SJSA1 (cell line): Measurements from ENCODE around the gene PRKCB. TPM values are rescaled to one million over a fixed set of nuclear protein-coding genes. Genes with fewer than 3 reads are reported as not detected.
"Not testable (repeated sequence)": the region's sequence is repeated elsewhere in the genome, so short reads cannot be mapped to it uniquely, and the experiment has no call there.

Source experiments
- DNase-seq, 2 experiments: peaks; one replicate each; pipeline ENCODE4 v3.0.0-alpha.2; 2015 to 2020; ENCODE audit warnings: low spot score in 2 of 2, low read depth in 1 of 2
- H3K27ac ChIP-seq: fragments of 250-450 bp; sonication (Bioruptor Pico); 2 replicates; pipeline ENCODE4 v1.5.1; 2020; ENCODE audit warnings: mild to moderate bottlenecking, moderate library complexity
- H3K27me3 ChIP-seq: fragments of 250-450 bp; sonication (Bioruptor Pico); replicated peaks from 2 replicates; pipeline ENCODE4 v1.5.1; 2020; ENCODE audit warnings: mild to moderate bottlenecking, moderate library complexity
- H3K36me3 ChIP-seq: fragments of 250-450 bp; sonication (Bioruptor Pico); 2 replicates; pipeline ENCODE4 v1.5.1; 2020; ENCODE audit warnings: mild to moderate bottlenecking
- H3K4me1 ChIP-seq: fragments of 250-450 bp; sonication (Bioruptor Pico); replicated peaks from 2 replicates; pipeline ENCODE4 v1.6.1; 2021; ENCODE audit warnings: mild to moderate bottlenecking
- H3K4me3 ChIP-seq: fragments of 250-450 bp; sonication (Bioruptor Pico); 2 replicates; pipeline ENCODE4 v1.5.1; 2020; ENCODE audit warnings: mild to moderate bottlenecking
- H3K9me3 ChIP-seq: fragments of 250-450 bp; sonication (Bioruptor Pico); replicated peaks from 2 replicates; pipeline ENCODE4 v1.5.1; 2020; ENCODE audit warnings: mild to moderate bottlenecking
- total RNA-seq: library from RNA; depleted of rRNA; stranded (reverse); fragments of >200 nt; shearing (Covaris generic); gene quantifications from 2 replicates; pipeline ENCODE4 v1.2.3, GENCODE V29; 2014

PRKCB gene
- total RNA-seq, 1 experiment from 2014 or later, result 4.2 TPM

DNA sequence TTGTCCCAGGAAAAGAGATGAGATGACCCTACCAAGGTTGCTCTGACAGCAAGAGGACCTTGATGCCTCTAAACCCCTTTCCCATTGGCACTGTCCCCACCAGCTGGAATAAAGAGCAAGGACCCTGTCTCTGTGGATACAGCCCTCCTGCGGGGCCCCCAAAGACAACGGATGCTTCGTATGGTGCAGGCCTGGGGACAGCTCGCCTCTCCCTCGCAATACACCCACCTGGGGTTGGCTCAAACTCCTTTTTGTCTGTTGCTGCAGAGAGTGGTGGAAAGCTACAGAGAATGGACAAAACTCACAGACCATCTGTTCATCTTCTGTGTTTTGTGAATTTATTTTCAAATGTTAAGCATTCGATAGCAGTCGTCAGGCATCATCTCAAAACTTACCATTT lies 392.7 kb downstream of the PRKCB start:
- Histone ChIP-seq H3K36me3 (no peaks in the 10 kb centered on the region), H3K4me3 (no peak overlapping the region), H3K9me3 (no peaks in the 10 kb centered on the region), H3K4me1 (no peaks in the 10 kb centered on the region), H3K27me3 (peaks cover 3% of the 10 kb centered on the region; the same call in 1 of the 2 replicates), H3K27ac (no peak overlapping the region)
- no peak for DNase-seq

- Histone ChIP-seq H3K27ac (no peak overlapping the region), H3K36me3 (no peaks in the 10 kb centered on the region), H3K4me1 (no peaks in the 10 kb centered on the region), H3K27me3 (peaks cover 3% of the 10 kb centered on the region; the same call in 1 of the 2 replicates), H3K4me3 (no peak overlapping the region), H3K9me3 (no peaks in the 10 kb centered on the region)
- no peak for DNase-seq
These were observed 397.2 kb downstream of the PRKCB start for GRCh38 chr16:24232936-24233335.

GRCh38 chr16:24234737-24235136 lies 399.0 kb downstream of the PRKCB start:
- no peak overlapping the region for H3K4me3 ChIP-seq
- H3K27ac ChIP-seq, result no peak overlapping the region
- no peaks in the 10 kb centered on the region for H3K36me3 ChIP-seq
- no peaks in the 10 kb centered on the region for H3K4me1 ChIP-seq
- 0 out of 2 replicates have a peak, but pooled peaks cover 2% of the 10 kb centered on the region for H3K9me3 ChIP-seq
- peaks cover 3% of the 10 kb centered on the region; the same call in 1 of the 2 replicates for H3K27me3 ChIP-seq
- no peak for DNase-seq

- no peaks in the 10 kb centered on the region for H3K4me1 ChIP-seq
- no peak overlapping the region for H3K4me3 ChIP-seq
- no peak overlapping the region for H3K27ac ChIP-seq
- no peaks in the 10 kb centered on the region; the same call in 1 of the 2 replicates for H3K27me3 ChIP-seq
- no peak for DNase-seq
- H3K9me3 ChIP-seq, result 0 out of 2 replicates have a peak, but pooled peaks cover 2% of the 10 kb centered on the region
- no peaks in the 10 kb centered on the region for H3K36me3 ChIP-seq
These were observed 400.0 kb downstream of the PRKCB start for GRCh38 chr16:24235806-24236205.

DNA sequence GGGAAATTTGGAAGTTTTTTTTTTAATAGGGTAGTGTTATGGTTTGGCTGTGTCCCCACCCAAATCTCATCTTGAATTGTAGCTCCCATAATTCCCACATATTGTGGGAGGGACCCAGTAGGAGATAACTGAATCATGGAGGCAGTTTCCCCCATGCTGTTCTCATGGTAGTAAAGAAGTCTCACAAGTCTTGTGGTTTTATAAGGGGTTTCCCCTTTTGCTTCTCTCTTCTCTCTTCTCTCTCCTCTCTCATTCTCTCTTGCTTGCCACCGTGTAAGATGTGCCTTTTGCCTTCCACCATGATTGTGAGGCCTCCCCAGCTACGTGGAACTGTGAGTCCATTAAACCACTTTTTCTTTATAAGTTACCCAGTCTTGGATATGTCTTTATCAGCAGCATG lies 403.1 kb downstream of the PRKCB start:
- H3K9me3 ChIP-seq, H3K4me1 ChIP-seq, H3K27ac ChIP-seq, H3K27me3 ChIP-seq, H3K4me3 ChIP-seq, H3K36me3 ChIP-seq, DNase-seq: not testable (repeated sequence)

DNA sequence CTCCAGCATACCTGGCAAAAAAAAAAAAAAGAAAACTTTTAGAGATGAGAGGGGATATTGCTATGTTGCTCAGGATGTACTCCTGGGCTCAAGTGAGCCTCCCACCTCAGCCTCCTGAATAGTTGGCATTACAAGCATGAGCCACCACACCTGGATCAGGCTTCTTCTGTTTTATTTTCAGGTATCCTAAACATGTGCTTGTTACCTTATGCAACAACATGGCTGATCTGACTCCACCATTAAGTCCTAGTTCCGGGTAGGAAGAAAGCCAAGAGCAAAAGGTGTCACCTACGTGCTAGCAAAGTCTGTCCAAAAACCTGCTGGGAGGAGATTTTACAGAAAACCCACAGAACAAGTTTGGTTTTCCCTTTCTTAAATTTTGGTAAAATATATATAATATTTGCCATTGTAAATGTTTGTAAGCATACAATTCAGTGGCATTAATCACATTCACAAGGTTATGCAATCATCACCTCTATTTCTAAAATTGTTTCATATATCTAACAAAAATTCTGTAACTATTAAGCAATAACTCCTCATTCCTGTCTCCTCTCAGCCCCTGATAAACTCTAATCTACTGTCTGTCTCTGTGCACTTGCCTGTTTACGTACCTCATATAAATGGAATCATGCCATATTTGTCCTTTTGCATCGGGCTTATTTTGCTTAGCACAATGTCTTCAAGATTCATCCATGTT lies 411.3 kb downstream of the PRKCB start:
- H3K36me3 ChIP-seq, result no peaks in the 10 kb centered on the region
- H3K27ac ChIP-seq, result no peak overlapping the region
- H3K27me3 ChIP-seq, result no peaks in the 10 kb centered on the region
- H3K4me1 ChIP-seq, result no peaks in the 10 kb centered on the region
- H3K9me3 ChIP-seq, result no peaks in the 10 kb centered on the region
- no peak for DNase-seq
- H3K4me3 ChIP-seq, result no peak overlapping the region

- H3K4me1 ChIP-seq, result no peaks in the 10 kb centered on the region
- H3K27me3 ChIP-seq, result peaks cover 9% of the 10 kb centered on the region; the same call in 1 of the 2 replicates
- DNase-seq, result peak in 1 of 2 experiments; percentile 29
- no peak overlapping the region for H3K27ac ChIP-seq
- H3K9me3 ChIP-seq, result no peaks in the 10 kb centered on the region
- no peak overlapping the region for H3K4me3 ChIP-seq
- no peaks in the 10 kb centered on the region for H3K36me3 ChIP-seq
These were observed 417.4 kb downstream of the PRKCB start for GRCh38 chr16:24253192-24253591.

GRCh38 chr16:24255456-24256371 lies 419.9 kb downstream of the PRKCB start, which contains the start of gene CACNG3:
CACNG3 (plus strand) TSS chr16:24256335; CDS start chr16:24256755, 420 bp downstream.
- no peaks in the 10 kb centered on the region for H3K4me1 ChIP-seq
- no peaks in the 10 kb centered on the region for H3K9me3 ChIP-seq
- peak; percentile 11 to 60 for DNase-seq
- no peak within 1 kb of the TSS for H3K4me3 ChIP-seq
- peaks cover 9% of the 10 kb centered on the region; the same call in 1 of the 2 replicates for H3K27me3 ChIP-seq
- H3K36me3 ChIP-seq, result no peaks in the 10 kb centered on the region
- H3K27ac ChIP-seq, result no peak within 1 kb of the TSS

DNA sequence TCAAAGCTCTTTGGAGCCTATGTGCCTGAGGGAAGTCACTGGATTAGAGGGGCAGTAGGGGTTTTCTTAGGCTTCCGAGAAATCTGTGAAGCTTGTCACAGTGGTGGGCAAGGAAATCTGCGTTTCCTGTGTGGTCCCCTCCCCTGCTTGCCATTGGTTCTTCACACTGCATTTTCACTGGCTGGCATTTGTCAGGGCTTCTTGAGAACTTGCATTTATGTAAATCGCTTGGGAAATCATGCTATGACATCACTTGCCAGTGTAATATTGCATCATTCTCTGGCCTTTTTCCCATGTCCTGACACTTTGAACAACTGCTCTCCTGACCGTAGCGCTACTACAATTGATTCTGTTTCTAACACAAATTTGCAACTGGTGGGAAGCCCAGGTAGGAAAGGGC lies 422.2 kb downstream of the PRKCB start:
- Histone ChIP-seq H3K27me3 (peaks cover 7% of the 10 kb centered on the region; the same call in 1 of the 2 replicates), H3K9me3 (no peaks in the 10 kb centered on the region), H3K4me1 (no peaks in the 10 kb centered on the region), H3K4me3 (no peak overlapping the region), H3K27ac (no peak overlapping the region), H3K36me3 (no peaks in the 10 kb centered on the region)
- DNase-seq, result no peak

- H3K27ac ChIP-seq, result no peak overlapping the region
- H3K36me3 ChIP-seq, result no peaks in the 10 kb centered on the region
- H3K4me3 ChIP-seq, result no peak overlapping the region
- no peaks in the 10 kb centered on the region for H3K9me3 ChIP-seq
- no peaks in the 10 kb centered on the region for H3K4me1 ChIP-seq
- H3K27me3 ChIP-seq, result peaks cover 7% of the 10 kb centered on the region; the same call in 1 of the 2 replicates
- no peak for DNase-seq
These were observed 423.0 kb downstream of the PRKCB start for GRCh38 chr16:24258791-24259190.

DNA sequence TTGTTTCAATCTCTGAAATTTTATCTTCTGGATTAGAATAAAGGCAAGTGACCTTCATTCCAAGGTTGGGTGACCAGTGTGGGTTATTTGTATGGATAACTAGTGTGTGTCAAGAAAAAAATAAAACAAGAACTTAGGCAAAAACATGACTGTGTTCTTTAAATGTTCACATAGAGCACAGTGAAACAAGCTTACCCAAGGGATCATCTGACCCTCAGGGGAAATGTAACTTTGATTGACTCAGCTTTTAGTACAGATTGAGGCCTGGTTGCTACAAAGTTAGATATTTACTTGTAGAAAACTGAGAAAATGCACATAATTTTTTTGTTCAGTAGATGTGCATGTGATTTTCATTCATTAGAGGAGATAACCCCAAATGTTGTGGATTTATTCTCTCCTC lies 427.0 kb downstream of the PRKCB start:
- Histone ChIP-seq H3K36me3 (no peaks in the 10 kb centered on the region), H3K4me1 (no peaks in the 10 kb centered on the region), H3K27ac (no peak overlapping the region), H3K27me3 (no peaks in the 10 kb centered on the region), H3K4me3 (no peak overlapping the region), H3K9me3 (no peaks in the 10 kb centered on the region)
- DNase-seq, result no peak
